Ovary (tissue), 3 donors: ENCODE data around the gene CENPA.

Experiments used
- EP300 ChIP-seq: sonication (generic); formaldehyde crosslinking; IDR thresholded peaks from one replicate; pipeline ENCODE4 v1.6.1; 2017; ENCODE audit warnings: antibody characterized with exemption
- POLR2A ChIP-seq: fragments of 450-650 bp; IDR thresholded peaks from one replicate; pipeline ENCODE4 v1.6.1; 2017; ENCODE audit warnings: antibody characterized with exemption, mild to moderate bottlenecking, moderate library complexity
- TF ChIP-seq, protein P1 (sequence below), 3 donors: fragments of 450-650 bp in 2 of 3; fragments of 200-600 bp in 1 of 3; IDR thresholded peaks; one replicate each; pipeline versions ENCODE4 v1.5.1 to v1.8.0; 2016 to 2022; ENCODE audit warnings: antibody characterized with exemption in 3 of 3, mild to moderate bottlenecking in 1 of 3
- donor health status: DM: no; HTN: no; CAD: no.

DNA sequence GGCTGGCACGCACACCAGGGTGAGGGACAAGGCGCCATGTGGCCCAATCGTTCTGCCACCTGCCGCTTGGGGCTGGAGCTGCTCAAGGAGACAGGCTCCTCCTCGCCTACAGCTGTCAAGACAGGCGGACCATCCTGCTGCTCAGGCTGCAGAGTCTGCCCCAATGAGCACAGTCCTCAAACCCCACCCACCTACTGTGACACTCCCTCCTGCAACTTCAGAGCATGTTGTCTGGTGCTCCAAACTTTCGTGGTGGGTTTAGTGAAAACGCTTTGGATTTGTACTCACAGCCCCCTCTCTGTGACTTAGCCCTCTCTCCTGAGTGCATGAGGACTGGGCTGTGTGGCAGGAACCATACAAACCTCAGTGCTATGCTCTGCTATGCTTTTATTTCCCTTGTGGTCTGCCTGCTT, 45.0 kb upstream of the CENPA start:
- TF ChIP-seq POLR2A (no peak), EP300 (no peak)
- TF ChIP-seq, protein P1, sequence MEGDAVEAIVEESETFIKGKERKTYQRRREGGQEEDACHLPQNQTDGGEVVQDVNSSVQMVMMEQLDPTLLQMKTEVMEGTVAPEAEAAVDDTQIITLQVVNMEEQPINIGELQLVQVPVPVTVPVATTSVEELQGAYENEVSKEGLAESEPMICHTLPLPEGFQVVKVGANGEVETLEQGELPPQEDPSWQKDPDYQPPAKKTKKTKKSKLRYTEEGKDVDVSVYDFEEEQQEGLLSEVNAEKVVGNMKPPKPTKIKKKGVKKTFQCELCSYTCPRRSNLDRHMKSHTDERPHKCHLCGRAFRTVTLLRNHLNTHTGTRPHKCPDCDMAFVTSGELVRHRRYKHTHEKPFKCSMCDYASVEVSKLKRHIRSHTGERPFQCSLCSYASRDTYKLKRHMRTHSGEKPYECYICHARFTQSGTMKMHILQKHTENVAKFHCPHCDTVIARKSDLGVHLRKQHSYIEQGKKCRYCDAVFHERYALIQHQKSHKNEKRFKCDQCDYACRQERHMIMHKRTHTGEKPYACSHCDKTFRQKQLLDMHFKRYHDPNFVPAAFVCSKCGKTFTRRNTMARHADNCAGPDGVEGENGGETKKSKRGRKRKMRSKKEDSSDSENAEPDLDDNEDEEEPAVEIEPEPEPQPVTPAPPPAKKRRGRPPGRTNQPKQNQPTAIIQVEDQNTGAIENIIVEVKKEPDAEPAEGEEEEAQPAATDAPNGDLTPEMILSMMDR (IDR thresholded peaks at IDR 0.05) = no peak
